Trophoblast cell (in vitro differentiated cells and primary cell): ENCODE measurements around the gene MAF.

ENCODE experiments used
- DNase-seq, 2 donors: peaks; one replicate each; pipeline ENCODE4 v3.0.0-alpha.2; 2016
- H2AFZ ChIP-seq: 2 replicates; pipeline ENCODE4 v1.6.1; 2013; ENCODE audit warnings: low read length, moderate library complexity, mild to moderate bottlenecking; ENCODE audit not compliant: insufficient read depth, poor library complexity
- H2AK5ac ChIP-seq: 2 replicates; pipeline ENCODE4 v1.6.1; 2013; ENCODE audit warnings: mild to moderate bottlenecking, low read length
- H2BK120ac ChIP-seq: 2 replicates; pipeline ENCODE4 v1.6.1; 2013; ENCODE audit warnings: low read length, mild to moderate bottlenecking, moderate library complexity; ENCODE audit not compliant: insufficient read depth, poor library complexity
- H2BK12ac ChIP-seq: 2 replicates; pipeline ENCODE4 v1.6.1; 2013; ENCODE audit warnings: mild to moderate bottlenecking, low read length, moderate library complexity
- H2BK5ac ChIP-seq: 2 replicates; pipeline ENCODE4 v1.6.1; 2013; ENCODE audit warnings: low read length, low read depth, moderate library complexity, mild to moderate bottlenecking; ENCODE audit not compliant: poor library complexity
- H3K14ac ChIP-seq: 2 replicates; pipeline ENCODE4 v1.6.1; 2013; ENCODE audit warnings: mild to moderate bottlenecking, low read length
- H3K18ac ChIP-seq: 2 replicates; pipeline ENCODE4 v1.6.1; 2013; ENCODE audit warnings: mild to moderate bottlenecking, low read length
- H3K23ac ChIP-seq: 2 replicates; pipeline ENCODE4 v1.6.1; 2013; ENCODE audit warnings: low read length
- H3K27ac ChIP-seq: 2 replicates; pipeline ENCODE4 v1.5.1; 2013; ENCODE audit warnings: low read depth, mild to moderate bottlenecking, inconsistent platforms, low read length, moderate library complexity
- H3K27me3 ChIP-seq: 2 replicates; pipeline ENCODE4 v1.6.1; 2013; ENCODE audit warnings: inconsistent platforms, mild to moderate bottlenecking, low read length, moderate library complexity; ENCODE audit not compliant: insufficient read depth
- H3K36me3 ChIP-seq, 2 experiments: 1 replicate in 1 of 2; 2 replicates in 1 of 2; pipeline ENCODE4 v1.6.1; 2013; ENCODE audit warnings: low read length in 2 of 2, mild to moderate bottlenecking in 2 of 2, moderate library complexity in 1 of 2; ENCODE audit not compliant: insufficient read depth in 2 of 2, control insufficient read depth in 1 of 2
- H3K4ac ChIP-seq: 2 replicates; pipeline ENCODE4 v1.6.1; 2013; ENCODE audit warnings: low read depth, mild to moderate bottlenecking, low read length, moderate library complexity
- H3K4me1 ChIP-seq, 2 experiments: 1 replicate in 1 of 2; 2 replicates in 1 of 2; pipeline ENCODE4 v1.6.1; 2013; ENCODE audit warnings: low read length in 2 of 2, mild to moderate bottlenecking in 2 of 2, moderate library complexity in 1 of 2; ENCODE audit not compliant: insufficient read depth in 2 of 2, control insufficient read depth in 1 of 2
- H3K4me2 ChIP-seq: 2 replicates; pipeline ENCODE4 v1.6.1; 2013; ENCODE audit warnings: inconsistent platforms, mild to moderate bottlenecking, low read length, moderate library complexity
- H3K4me3 ChIP-seq: 2 replicates; pipeline ENCODE4 v1.5.1; 2013; ENCODE audit warnings: mild to moderate bottlenecking, low read depth, low read length, inconsistent platforms
- H3K79me1 ChIP-seq: one replicate; pipeline ENCODE4 v1.6.1; 2013; ENCODE audit warnings: low read length
- H3K79me2 ChIP-seq: 2 replicates; pipeline ENCODE4 v1.6.1; 2013; ENCODE audit warnings: low read length, mild to moderate bottlenecking; ENCODE audit not compliant: control insufficient read depth, insufficient read depth, poor library complexity
- H3K9ac ChIP-seq: 2 replicates; pipeline ENCODE4 v1.6.1; 2013; ENCODE audit warnings: mild to moderate bottlenecking, low read length
- H3K9me3 ChIP-seq: 2 replicates; pipeline ENCODE4 v1.6.1; 2013; ENCODE audit warnings: low read depth, mild to moderate bottlenecking, control low read depth, inconsistent platforms, low read length; ENCODE audit not compliant: insufficient read depth
- H4K12ac ChIP-seq: 2 replicates; pipeline ENCODE4 v1.6.1; 2013; ENCODE audit warnings: low read depth, mild to moderate bottlenecking, low read length, moderate library complexity
- H4K8ac ChIP-seq: 2 replicates; pipeline ENCODE4 v1.6.1; 2013; ENCODE audit warnings: low read depth, mild to moderate bottlenecking, low read length, moderate library complexity
- H4K91ac ChIP-seq: one replicate; pipeline ENCODE4 v1.6.1; 2013; ENCODE audit warnings: low read depth, mild to moderate bottlenecking, low read length, moderate library complexity
- WGBS: extraction: QIAGEN DNeasy Blood & Tissue Kit; methylation state at CpG from one replicate; pipeline ENCODE4 v1.1.7; 2013; ENCODE audit warnings: missing lambda C conversion rate; ENCODE audit not compliant: insufficient read length, insufficient coverage; ENCODE audit errors: extremely low coverage; 5-methylcytosine and 5-hydroxymethylcytosine counted together

MAF gene

DNA sequence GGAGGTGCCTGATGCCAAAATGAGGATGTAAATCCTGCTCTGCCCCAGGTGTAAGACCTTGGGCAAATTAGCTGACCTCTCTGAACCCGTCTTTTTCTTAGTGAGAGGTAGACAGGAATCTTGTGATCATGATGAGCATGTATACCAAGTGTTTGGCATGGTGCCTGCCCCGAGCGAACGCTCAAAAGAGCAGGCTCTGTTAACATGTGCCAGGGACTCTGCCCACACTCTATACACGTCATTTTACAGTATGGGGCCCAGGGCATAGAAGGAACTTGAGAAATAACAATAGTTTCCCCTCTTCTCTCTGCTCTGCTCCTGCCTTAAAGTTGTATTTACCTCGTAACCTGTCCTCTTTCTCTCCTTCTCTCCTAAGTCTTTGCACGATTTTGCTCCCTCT is 9.3 kb upstream of the MAF start:
- Histone ChIP-seq H2BK120ac (no peak overlapping the region), H3K4me2 (no peak overlapping the region), H3K79me2 (no peaks in the 10 kb centered on the region), H3K27ac (no peak overlapping the region), H2BK12ac (no peak overlapping the region), H2AFZ (no peak overlapping the region), H3K79me1 (no peaks in the 10 kb centered on the region), H2BK5ac (no peak overlapping the region), H3K14ac (no peak overlapping the region), H4K8ac (no peak overlapping the region), H3K9ac (no peak overlapping the region), H2AK5ac (no peak overlapping the region), H3K4me3 (no peak overlapping the region), H4K91ac (no peak overlapping the region), H4K12ac (no peak overlapping the region), H3K27me3 (no peaks in the 10 kb centered on the region), H3K4ac (no peak overlapping the region), H3K4me1 (peaks cover 18 to 23% of the 10 kb centered on the region in 2 experiments), H3K18ac (no peak overlapping the region), H3K23ac (no peak overlapping the region), H3K36me3 (no peaks in the 10 kb centered on the region), H3K9me3 (no peaks in the 10 kb centered on the region)
- DNase-seq = no peak
- no CpG with 5 or more reads among the region's 7 CpGs for WGBS

DNA sequence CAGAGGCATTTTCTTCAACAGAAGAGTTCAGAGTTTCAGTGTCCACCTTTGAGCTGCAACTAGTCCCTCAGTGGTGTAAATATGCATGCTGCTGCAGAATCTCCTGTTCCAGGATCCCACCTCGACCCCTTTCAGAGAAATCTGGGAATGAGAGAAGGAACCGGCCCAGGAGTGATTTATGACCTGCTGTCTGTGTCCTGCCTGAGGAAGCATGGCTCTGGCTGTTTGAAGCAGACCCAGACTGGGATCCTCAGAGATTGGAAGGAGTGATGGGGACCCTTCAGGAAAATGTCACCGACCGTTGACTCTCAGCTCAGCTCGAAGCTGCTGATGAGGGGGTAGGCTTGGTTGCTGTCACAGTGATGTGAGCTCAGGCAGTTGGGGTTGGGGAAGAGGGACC is 8.4 kb upstream of the MAF start:
- H3K4me2 ChIP-seq = no peak overlapping the region
- no peak overlapping the region for H4K8ac ChIP-seq
- H3K4me3 ChIP-seq = no peak overlapping the region
- no peak overlapping the region for H3K14ac ChIP-seq
- peaks cover 18 to 23% of the 10 kb centered on the region in 2 experiments for H3K4me1 ChIP-seq
- H3K9ac ChIP-seq = no peak overlapping the region
- no peak overlapping the region for H3K4ac ChIP-seq
- no peaks in the 10 kb centered on the region for H3K36me3 ChIP-seq
- no peak overlapping the region for H4K91ac ChIP-seq
- no peak overlapping the region for H2BK12ac ChIP-seq
- no peak overlapping the region for H2BK120ac ChIP-seq
- no peak overlapping the region for H3K23ac ChIP-seq
- H3K79me1 ChIP-seq = no peaks in the 10 kb centered on the region
- H3K27me3 ChIP-seq = no peaks in the 10 kb centered on the region
- H3K79me2 ChIP-seq = no peaks in the 10 kb centered on the region
- no peaks in the 10 kb centered on the region for H3K9me3 ChIP-seq
- no peak overlapping the region for H2AFZ ChIP-seq
- H3K27ac ChIP-seq = no peak overlapping the region
- no peak overlapping the region for H2AK5ac ChIP-seq
- no peak overlapping the region for H2BK5ac ChIP-seq
- H3K18ac ChIP-seq = no peak overlapping the region
- no CpG with 5 or more reads among the region's 5 CpGs for WGBS
- no peak for DNase-seq
- H4K12ac ChIP-seq = no peak overlapping the region

DNA sequence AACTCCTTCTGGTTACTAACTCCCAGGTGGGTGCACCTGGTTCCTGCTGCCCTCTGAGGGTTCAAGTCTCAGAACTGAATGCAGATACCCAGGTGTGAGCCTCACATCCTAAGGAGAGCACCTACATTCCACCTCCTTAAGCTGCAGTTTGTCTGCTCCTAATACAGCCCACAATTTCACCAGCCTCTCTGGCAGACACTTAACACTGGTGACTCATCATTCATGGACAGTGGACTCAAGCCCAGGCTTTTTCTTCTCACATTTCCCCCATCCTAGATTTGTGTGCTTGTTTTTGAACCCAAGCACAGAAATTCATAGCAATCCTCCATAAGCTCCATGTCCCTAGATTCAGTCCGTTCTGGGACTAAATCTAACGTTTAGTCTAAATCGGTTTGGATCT is 7.0 kb upstream of the MAF start:
- Histone ChIP-seq H3K9ac (no peak overlapping the region), H2AFZ (no peak overlapping the region), H3K79me1 (no peaks in the 10 kb centered on the region), H4K8ac (no peak overlapping the region), H3K4ac (no peak overlapping the region), H2BK120ac (no peak overlapping the region), H3K27me3 (no peaks in the 10 kb centered on the region), H3K18ac (no peak overlapping the region), H2AK5ac (no peak overlapping the region), H3K79me2 (no peaks in the 10 kb centered on the region), H3K14ac (no peak overlapping the region), H3K27ac (no peak overlapping the region), H2BK12ac (no peak overlapping the region), H3K36me3 (no peaks in the 10 kb centered on the region), H3K9me3 (no peaks in the 10 kb centered on the region), H3K4me2 (no peak overlapping the region), H4K12ac (no peak overlapping the region), H3K4me3 (no peak overlapping the region), H3K23ac (no peak overlapping the region), H3K4me1 (peaks cover 18 to 23% of the 10 kb centered on the region in 2 experiments), H4K91ac (no peak overlapping the region), H2BK5ac (peak overlapping the region; percentile 19)
- no CpG with 5 or more reads among the region's 3 CpGs for WGBS
- no peak for DNase-seq

DNA sequence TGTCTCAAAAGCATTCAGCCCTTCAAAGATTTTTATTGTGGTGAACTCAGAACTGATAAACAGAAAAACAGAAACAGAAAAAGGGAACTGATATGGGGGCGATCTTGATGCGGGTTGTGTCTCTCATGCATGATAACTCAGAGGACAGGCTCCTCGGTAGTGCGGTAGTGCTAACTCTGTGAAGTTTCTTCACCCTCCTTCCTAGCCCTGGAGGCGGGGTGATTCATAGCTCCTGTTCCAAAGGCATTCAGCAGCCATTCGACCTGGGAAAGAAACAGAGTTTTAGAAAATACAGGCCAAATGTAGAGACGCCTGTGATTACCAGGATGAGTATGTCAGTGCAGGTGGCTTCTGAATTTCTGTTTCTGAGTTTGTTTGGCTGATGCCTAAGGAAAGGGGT is 5.5 kb upstream of the MAF start:
- no CpG with 5 or more reads among the region's 7 CpGs for WGBS
- Histone ChIP-seq H3K36me3 (no peaks in the 10 kb centered on the region), H3K79me1 (peaks cover 6% of the 10 kb centered on the region), H3K23ac (no peak overlapping the region), H3K18ac (no peak overlapping the region), H4K8ac (no peak overlapping the region), H3K4me3 (no peak overlapping the region), H2BK12ac (no peak overlapping the region), H3K27me3 (no peaks in the 10 kb centered on the region), H3K4me1 (peaks cover 18 to 23% of the 10 kb centered on the region in 2 experiments), H3K4ac (no peak overlapping the region), H3K14ac (no peak overlapping the region), H2BK120ac (no peak overlapping the region), H3K4me2 (peak overlapping the region; percentile 7), H3K27ac (no peak overlapping the region), H4K91ac (no peak overlapping the region), H2AK5ac (no peak overlapping the region), H2BK5ac (no peak overlapping the region), H3K9me3 (no peaks in the 10 kb centered on the region), H3K79me2 (no peaks in the 10 kb centered on the region), H4K12ac (no peak overlapping the region), H3K9ac (no peak overlapping the region), H2AFZ (no peak overlapping the region)
- peak; percentile 61 to 72 for DNase-seq
